Occipital lobe (tissue), 2 donors: Measurements from ENCODE around the gene WDR86. TPM values are rescaled to one million over a fixed set of nuclear protein-coding genes. Genes with fewer than 3 reads are reported as not detected.

Experiments used
- DNase-seq: peaks from one replicate; lab custom pipeline; 2025; lab: John Stamatoyannopoulos, UW
- total RNA-seq: library from RNA; depleted of rRNA; stranded (reverse); fragments of >200 nt; gene quantifications from one replicate; pipeline ENCODE4 v1.2.3, GENCODE V29; 2014

The WDR86 gene
- total RNA-seq, 1 donor from 2014 or later = 50.2 TPM

DNA sequence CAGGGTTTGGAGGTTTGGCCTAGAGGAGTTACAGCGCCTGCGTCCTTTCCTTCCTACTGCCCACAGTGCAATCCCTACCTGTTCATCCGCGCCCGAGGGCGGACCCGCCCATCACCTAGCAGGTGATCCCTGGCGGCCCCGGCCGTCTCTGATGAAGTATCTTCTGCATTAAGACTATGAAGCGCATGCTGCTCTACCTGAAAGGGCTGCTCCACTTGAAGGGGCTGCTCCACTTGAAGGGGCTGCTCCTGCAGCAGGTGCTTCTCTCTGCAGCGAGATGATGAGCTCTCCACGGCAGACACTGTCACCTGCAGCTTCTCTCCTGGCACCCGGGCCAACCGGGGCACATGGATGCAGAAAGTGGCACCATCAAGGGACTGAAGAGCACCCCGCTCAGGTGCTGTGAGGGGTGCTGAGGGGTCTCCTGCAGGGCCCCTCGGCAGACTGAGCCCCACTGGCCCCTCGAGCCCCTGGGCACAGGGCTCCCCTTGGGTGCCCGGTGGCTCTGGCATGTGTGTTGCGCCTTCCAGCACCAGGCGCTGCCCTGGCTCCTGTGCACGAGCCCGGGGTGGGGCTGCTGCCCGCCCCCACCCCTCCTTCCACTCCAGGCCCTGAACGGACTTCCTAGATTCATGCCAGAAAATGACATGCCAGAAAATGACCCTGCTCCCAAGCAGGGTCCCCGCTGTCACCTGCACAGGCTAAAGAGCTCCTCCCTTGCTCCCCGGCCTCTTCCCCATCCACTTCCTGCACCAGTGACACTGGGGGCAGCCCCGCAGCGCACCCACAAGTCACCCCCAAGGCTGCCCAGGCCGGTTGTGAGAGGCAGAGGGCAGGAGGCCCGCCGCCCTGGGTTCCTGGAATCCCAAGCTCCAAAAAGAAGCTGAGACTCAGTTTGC is 29.4 kb downstream of the WDR86 start:
- DNase-seq = no peak

DNA sequence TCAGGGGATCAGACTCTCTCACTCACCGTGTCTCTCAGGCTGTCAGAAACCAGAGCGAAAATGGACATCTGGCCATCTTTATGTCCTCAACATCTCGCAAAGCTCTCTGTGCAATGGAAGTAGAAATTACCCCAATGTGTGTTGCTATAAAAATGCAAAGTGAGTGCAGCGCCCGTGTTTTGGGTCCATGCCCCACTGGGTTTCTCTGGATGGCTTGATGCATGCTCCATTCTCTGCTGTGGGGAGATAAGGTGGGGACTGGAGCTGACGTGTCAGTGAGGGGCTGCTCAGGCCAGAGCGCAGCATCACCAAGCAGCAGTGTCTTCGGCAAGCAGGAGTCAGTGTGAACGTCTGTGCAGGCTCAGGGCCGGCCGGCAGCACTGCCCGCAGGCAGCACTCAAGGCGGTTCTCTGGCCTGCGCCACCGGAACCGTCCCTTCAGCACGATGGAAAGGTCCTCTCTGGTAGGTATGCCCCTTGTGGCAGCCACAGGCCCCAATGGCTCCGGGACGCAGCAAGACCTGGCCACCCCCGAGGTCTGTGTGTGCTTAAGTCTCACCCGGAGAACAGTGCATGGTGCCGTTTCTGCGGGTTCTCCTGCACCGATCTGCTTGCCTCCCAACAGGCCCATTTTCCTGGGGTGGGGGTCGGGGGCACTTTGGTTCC is 30.2 kb downstream of the WDR86 start:
- DNase-seq = no peak

DNA sequence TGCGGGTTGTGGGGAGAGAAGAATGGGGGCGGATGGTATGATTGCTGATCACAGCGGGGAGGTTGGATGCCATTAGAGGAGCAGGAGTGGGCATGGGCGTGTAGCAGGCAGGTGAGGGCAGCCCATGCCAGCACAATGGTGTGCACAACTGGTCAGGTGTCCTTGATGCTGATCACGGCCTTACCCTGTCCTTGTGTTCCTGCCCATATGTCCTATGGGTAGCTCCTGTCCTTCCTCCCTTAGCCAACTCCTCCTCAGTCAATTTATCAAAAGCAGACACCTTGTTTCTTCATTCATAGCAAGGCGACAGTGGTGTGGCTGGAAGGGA is 30.7 kb downstream of the WDR86 start:
- no peak for DNase-seq

DNA sequence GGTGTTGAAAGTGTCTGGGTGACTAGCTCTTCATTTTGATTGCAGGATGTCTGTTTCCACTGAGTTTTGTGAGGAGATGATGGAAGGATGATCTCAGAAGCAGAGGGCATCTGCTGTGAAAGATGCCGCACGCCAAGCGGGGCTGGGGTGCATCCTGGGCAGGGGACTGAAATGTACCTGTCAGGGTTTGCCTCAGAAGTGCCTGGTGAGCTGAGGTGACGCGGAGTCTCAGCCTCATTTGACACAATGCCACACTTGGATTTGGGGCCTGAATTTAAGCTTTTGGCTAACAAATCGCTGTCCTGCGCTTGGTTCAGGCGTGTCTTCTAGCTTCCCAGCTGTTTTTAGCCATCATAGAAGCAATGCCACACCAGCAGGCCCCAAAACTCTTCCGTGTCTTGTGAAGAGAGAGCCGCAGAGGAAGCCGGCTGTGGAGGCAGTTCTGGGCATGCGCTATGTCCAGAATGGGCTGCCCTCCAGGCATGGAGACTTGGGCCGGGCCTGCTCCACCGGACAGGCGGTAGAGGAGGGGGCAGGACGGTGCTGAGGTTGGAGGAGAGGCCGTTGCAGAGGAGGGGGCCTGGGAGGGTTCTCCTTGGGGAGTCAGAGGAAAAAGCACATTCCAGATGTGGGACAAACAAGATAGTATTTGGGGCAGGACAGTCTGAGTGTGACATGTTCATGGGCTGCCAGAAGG is 31.2 kb downstream of the WDR86 start:
- no peak for DNase-seq

DNA sequence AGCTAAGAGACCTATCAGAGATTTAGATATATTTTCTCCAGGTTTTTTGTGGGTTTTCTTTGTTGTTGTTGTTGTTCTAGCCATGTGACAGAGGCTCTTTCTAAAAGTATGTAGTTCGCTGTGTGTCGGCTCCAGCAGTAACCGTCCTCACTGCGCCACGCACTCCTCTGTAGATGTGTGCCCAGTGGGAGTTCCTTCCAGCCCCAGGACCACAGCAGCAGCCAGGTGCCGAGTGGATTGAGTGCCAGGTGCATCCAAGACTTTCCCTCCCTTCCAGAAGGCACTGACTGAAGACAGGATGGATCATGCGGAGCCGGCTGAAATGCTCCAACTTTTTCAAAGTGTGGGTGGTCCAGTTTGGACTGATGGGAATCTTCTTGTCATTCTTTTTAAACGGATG is 31.8 kb downstream of the WDR86 start:
- no peak for DNase-seq

DNA sequence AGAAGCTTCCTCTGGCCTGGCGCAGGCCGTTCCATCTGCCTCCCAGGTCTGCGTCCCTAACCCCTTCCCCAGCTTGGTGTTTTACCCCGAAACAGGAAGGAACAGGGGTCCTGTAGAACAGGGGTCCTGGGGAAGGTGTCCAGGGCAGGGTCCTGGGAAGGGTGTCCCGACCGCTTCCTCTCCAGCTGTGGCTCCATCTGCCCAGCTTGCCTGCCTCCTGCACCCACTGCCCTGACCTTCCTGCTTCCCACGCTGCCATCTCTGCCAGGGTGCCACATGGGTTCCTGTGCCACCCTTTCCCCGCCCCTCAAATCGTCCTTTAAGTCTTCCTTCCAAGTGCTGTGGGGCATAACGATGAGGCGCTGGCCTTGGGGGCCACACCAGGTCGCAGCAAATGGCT is 32.4 kb downstream of the WDR86 start:
- DNase-seq = no peak

DNA sequence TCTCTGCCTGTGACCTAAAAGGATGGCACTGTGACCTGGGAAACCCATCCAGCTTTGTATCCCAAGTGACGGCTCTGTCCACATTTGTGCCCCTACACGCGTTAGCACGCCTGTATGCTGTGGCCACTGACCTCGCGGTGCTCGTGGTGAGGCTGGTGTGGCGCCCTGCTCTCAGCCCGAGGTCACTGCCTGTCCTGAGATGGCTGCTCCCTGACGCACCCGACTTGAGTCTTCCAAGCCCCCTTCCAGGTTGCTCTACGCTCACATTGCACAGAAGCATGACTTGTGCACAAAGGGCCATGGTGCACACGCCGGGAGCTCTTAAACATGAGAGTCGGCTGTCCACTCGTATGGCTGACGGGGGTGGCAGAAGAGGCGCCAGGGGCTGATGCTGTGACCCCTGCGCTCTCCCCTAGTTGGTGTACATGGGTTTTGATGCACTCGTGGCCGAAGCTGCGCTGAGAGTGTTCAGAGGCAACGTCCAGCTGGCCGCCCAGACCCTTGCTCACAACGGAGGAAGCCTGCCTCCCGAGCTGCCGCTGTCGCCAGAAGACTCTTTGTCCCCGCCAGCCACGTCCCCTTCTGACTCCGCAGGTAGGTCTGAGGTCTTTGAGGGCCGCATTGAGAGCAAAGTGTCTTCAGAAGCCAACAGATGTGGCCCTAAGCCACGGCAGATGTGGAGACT is 33.5 kb downstream of the WDR86 start:
- no peak for DNase-seq

DNA sequence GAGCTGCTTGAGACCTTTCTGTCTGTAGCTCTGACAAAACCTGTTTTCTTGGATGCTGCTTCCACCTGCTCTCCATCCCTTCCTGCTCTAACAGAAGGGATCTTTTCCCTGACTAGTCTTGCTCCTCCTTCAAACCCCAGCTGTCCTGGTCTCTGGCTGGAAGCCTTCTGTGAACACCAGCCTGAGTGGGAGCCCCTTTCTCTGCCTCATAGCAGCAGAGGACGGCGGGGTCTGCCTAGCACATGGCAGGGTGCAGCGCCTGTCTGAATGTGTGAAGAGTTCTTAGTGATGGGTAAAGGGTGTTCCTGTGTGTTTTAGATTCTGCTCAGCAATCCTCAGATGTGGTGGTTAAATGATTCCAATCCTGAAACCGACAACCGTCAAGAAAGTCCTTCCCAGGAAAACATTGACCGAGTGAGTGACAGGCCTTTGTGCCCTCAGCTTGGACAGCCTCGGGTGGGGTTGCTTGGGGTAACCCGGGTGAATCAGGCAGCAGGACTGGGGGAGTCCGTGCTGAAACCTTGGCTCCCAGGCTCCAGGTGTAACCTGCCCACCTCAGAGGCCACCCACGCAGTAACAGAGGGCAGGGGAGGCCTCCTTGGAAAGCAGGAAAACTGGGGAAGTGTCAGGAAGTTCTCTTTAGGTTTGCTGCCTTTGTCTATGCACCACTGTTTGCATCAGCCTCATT is 34.2 kb downstream of the WDR86 start:
- DNase-seq = no peak

DNA sequence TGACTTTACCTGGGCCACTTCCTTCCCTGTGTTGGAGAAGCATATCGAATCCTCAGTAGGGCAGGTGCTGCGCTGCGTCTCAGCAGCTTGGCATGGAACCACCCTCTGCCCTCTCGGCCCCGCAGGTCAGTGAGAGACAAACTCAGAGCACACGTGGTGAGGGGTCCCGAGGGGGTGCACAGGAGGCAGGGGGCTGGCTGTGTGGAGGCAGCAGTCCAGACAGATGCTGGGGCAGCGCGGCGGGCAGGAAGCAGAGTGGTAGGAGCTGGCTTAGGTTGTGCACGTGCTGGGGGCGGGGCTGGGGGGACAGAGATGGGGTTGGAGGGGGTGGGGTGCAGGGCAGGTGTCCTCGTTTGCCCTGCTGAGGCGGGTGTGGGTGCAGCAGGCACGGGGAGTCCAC is 35.1 kb downstream of the WDR86 start:
- DNase-seq = no peak

DNA sequence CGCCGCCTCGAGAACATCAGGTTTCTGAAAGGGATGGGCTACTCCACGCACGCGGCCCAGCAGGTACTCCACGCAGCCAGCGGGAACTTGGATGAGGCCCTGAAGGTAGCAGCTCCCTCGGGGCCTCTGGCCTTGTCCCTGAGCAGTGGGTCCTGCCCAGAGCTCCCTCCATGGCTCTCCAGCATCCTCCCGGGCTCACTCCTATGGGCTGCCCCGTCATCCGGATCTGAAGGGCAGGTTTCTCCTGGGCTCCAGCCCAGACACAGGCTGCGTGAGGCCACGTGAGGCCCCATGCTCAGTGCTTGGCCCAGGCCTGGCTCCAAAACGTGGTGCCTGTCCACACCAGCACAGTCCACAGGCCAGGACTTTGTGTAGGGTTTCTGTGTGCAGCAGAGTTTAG is 35.7 kb downstream of the WDR86 start:
- DNase-seq = no peak

DNA sequence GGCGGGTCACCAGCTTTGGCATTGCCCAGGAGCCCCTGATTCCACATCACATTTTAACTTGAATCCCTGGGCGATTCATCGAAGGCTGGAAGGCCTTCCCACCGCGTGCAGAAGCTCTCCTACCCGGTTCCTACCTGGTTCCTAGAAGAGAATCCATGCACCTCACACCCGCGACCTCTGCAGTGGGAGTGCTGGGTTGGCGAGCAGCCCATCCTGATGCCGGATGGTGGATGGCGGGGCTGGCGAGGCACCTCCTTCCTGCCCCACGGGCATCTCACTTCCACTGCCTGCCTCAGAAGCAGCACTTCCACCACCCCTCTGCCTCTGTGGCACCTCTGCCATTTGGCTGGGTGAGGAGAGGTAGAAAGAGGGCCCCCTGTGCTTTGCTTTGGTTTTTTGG is 36.2 kb downstream of the WDR86 start:
- DNase-seq = no peak

DNA sequence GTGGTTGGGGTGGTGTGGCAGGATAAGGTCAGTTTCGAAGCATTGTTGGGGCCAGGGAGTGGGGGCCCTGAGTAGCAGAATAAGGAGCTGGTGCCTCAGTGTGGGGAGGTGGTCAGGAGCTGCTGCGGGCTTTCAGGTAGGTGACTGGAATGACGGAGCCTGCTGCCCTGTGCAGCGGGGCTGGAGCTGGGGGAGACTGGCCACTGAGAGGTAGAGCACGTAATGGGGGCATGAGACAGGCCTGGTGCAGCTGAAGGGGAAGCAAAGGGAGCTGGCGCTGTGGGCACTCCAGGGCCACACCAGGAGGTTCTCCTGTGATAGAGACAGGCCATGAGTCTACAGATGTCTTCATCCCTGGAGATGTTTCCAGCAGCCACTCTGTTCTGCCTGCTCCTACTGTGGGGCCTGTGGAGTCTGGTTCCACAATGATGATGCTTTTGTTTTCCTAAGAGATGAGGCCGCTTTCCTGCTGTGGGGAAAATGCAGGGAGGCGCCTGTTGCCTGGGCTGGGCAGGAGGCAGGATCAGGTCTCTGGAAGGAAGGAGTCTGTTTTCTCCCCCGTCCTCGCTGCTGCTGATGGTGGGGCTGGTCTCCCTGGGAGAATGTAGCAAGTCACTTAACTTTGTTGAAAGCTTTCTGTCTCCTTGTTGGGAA is 37.1 kb downstream of the WDR86 start:
- no peak for DNase-seq

DNA sequence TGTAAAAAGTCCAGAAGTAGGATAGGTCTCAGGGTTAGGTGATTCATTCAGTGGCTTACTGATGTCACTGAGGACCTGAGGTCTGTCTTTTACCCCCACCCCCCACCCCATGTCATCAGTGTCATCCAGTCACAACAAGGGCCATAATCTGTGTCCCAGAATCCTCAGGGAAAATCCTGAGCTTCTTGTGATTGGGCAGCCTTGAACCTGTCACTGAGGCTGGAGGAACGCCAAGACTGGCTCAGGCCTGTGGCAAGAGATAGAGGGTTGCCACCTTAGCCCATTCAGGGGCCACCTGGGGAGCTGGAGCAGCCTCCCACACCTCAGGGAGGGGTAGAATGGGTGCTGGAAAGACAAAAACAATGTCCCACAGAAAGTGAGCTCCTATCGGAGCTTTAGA is 38.6 kb downstream of the WDR86 start:
- no peak for DNase-seq

DNA sequence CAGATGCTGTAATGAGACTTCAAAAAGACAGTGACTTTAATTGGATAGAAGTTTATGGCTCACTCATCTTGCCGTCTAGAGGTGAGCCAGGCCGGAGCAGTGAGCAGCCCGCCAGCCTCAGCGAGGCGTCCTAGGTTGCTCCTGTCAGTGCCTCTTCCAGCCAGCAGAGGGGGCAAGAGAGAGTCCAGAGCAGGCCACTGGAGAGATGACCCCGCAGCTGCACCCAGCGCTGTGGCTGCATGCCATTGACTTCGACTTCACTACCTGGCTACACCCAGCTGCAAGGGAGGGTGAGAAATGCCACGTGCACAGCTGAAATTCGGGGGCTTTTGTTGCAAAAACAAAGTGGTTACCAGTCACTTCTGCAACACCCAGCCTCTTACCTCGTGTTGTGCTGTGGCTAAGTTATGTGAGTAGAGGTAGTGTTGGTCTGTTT is 41.7 kb downstream of the WDR86 start:
- peak; percentile 63 for DNase-seq

DNA sequence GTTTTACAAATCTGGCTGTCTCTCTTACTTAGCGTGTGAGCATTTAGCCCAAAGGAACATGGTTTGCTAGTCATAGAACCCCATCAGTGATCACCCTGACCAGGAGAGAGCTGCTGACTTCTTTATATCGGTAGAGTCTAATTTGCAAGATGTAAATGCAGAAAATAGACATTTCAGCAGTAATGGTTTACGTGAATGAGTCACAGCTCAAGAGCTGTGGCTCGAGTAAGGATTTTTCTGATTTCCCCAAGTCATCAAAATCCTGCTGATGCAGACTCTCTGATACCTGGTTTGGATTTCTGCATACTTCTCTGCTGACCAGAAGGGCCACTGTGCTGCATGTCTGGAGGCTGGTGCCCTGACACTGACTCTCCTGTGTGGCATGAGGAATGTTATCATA is 42.6 kb downstream of the WDR86 start:
- no peak for DNase-seq

DNA sequence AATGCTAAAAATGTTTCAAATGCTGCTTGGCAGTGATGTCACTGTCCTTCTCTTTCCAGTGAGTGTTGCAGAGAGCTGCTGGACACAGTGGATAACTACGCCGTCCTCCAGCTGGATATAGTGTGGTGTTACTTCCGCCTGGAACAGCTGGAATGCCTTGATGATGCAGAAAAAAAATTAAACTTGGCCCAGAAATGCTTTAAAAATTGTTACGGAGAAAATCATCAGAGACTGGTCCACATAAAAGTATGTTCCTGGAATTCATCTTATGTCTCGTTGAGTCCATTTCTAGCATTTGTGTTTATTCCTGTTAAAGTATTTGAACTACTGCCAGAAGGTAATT is 43.0 kb downstream of the WDR86 start:
- DNase-seq = no peak

DNA sequence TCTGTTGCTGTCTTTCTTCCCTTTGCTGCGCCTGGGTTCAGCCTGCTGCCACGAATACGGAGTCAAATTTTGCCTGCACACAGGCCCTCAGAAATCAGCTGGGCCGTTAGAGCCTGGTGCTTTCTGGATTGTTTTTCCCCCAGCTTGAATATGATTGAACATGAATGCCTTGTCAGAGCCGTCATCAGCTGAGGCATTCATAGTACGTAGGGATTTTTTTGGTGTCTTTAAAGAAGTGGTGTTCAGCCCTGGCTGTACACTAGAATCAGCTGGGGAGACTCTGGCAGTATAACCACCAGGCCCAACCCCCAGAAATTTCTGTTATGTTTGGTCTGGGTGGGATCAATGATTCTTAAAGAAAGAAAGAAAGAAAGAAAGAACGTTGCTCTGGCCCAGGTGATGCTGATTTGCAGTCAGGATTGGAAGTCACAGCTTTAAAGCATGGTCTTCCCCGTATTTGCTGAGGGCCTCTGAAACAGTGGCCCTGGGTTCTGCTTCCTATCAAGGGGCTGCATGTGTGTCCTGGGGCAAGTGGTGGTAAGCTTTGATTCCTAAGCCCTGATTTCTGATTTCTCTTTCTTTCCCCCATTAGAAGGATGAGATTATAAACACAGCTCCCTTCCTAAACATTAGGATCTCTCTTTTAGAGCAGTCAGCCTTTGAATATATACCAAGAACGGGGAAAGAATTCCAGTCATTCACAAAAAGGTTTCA is 43.5 kb downstream of the WDR86 start:
- no peak for DNase-seq

DNA sequence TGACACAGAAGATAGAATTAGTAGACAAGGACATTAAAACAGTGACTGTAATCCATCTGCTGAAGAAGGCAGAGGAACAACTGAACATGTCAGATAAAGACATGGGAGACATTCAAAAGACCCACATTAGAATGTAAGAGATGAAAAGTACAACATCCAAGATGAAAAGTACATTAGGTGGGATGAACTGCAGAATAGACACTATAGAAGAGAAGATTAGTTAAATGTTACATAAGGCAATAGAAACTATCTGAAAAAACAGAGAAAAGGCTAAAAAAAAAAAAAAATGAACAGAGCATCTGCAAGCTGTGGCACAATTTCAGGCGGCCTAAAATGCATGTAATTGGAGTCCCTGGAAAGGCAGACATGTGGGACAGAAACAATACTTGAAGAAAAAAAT is 46.7 kb downstream of the WDR86 start:
- DNase-seq = no peak

DNA sequence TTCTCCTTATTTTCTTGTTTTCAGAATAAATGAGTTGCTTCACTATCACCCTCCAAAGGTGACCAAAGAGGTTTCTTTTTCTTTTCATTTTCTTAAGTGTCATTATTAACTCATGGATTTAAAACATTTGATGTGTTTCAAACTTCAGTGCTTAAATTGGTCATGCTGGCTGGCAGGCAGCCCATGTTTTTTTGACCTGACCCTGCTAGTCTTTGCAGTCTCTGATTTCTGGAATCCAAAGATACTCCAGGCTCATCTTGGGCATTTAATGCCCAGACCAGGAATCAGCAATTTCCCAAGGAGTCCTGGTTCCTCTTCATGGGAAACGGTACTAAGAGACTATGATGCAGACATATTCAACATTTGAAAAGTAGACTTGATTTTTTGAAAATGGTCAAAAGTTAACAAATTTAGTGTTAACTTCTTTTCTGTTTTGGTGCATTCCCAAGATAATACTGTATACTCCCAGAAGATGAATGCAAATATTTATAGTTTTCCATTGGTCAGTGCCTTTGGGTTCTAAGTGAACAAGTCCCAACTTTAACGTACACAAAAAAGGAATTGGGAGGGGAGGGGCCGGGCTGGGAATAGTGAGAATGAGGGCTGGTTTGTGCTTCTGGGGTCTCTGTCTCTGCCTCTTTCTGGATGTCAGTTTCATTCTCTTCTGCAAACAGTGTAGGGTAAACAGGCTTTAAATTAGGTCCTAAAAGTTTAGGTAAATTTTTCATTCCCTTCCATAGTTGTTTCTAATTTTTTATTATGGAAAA is 48.5 kb downstream of the WDR86 start:
- DNase-seq = no peak

DNA sequence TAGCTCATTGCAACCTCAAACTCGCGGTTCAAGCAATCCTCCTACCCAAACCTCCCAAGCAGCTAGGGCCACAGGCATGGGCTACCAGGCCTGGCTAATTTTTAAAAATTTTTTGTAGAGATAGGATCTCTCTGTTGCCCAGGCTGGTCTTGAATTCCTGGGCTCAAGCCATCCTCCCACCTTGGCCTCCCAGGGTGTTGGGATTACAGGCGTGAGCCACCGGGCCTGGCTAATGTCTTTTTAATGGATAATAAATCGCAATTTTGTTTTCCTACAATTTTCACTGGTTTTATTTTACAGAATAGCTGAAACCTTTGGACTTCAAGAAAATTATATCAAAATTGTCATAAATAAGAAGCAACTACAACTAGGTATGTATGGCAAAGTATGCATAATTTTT is 57.3 kb downstream of the WDR86 start:
- no peak for DNase-seq
